HL-60 (cell line): ENCODE measurements around the gene FABP6.

Experiments used
- DNase-seq, 2 experiments: peaks; one replicate each; pipeline ENCODE4 v3.0.0-alpha.2; 2010 to 2020; ENCODE audit warnings: low read depth in 1 of 2, low spot score in 1 of 2
- H3K27ac ChIP-seq: fragments of 250-450 bp; sonication (Bioruptor Pico); replicated peaks from 2 replicates; pipeline ENCODE4 v1.5.1; 2020; ENCODE audit warnings: mild to moderate bottlenecking, moderate library complexity
- H3K27me3 ChIP-seq: fragments of 250-450 bp; sonication (Bioruptor Pico); 2 replicates; pipeline ENCODE4 v1.5.1; 2021; ENCODE audit warnings: mild to moderate bottlenecking, moderate library complexity; ENCODE audit not compliant: insufficient read depth, poor library complexity, severe bottlenecking
- H3K4me3 ChIP-seq: replicated peaks from 2 replicates; pipeline ENCODE4 v1.5.1; 2011; ENCODE audit warnings: mild to moderate bottlenecking, control low read depth, low read length; ENCODE audit not compliant: insufficient read depth
- GABPA ChIP-seq: IDR thresholded peaks from 2 replicates; pipeline ENCODE4 v1.6.1; 2012; ENCODE audit warnings: low read depth
- POLR2AphosphoS5 ChIP-seq: IDR thresholded peaks from 2 replicates; pipeline ENCODE4 v1.6.1; 2012; ENCODE audit warnings: low read depth
- SPI1 ChIP-seq: IDR thresholded peaks from 2 replicates; pipeline ENCODE4 v1.6.1; 2012; ENCODE audit warnings: low read depth, mild to moderate bottlenecking, borderline replicate concordance
- TF ChIP-seq, protein P1 (sequence below): IDR thresholded peaks from one replicate; pipeline ENCODE4 v1.5.1; 2011; ENCODE audit warnings: low read length, control low read depth, inconsistent platforms; ENCODE audit not compliant: insufficient read depth
- TF ChIP-seq, protein P2 (sequence below): IDR thresholded peaks from 2 replicates; pipeline ENCODE4 v1.6.1; 2012; ENCODE audit warnings: low read depth; ENCODE audit not compliant: insufficient replicate concordance

The FABP6 gene

DNA sequence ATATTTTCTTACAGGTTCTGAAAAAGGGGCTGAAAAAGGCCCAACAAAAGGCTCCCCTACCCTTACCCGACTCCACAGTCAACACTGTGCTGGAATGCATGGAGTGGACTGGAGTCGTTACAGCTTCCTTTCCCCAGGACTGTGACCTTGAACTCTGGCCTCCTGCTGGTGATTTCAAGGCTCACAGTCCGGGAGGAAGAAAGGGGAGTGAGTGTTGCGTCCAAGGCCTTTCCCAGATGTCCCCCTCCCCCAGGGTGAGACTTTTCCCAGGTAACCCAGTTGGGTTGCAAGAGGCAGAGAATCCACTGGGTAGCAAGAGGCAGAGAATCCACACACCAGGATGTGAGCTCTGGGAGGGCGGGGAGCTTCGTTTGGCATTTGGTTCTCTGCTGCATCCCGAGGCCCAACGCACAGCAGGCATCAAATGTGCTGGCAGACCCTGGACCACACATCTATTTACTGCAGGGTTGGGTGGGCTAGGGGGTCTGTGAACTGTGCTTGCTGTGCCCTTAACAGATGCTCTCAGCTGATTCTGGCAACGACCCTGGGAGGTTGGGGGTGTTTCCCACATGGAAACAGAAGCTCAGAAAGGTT lies 37.5 kb downstream of the FABP6 start:
- H3K27me3 ChIP-seq: no peaks in the 10 kb centered on the region
- no peak overlapping the region for H3K4me3 ChIP-seq
- no peak overlapping the region for H3K27ac ChIP-seq
- TF ChIP-seq, protein P1, sequence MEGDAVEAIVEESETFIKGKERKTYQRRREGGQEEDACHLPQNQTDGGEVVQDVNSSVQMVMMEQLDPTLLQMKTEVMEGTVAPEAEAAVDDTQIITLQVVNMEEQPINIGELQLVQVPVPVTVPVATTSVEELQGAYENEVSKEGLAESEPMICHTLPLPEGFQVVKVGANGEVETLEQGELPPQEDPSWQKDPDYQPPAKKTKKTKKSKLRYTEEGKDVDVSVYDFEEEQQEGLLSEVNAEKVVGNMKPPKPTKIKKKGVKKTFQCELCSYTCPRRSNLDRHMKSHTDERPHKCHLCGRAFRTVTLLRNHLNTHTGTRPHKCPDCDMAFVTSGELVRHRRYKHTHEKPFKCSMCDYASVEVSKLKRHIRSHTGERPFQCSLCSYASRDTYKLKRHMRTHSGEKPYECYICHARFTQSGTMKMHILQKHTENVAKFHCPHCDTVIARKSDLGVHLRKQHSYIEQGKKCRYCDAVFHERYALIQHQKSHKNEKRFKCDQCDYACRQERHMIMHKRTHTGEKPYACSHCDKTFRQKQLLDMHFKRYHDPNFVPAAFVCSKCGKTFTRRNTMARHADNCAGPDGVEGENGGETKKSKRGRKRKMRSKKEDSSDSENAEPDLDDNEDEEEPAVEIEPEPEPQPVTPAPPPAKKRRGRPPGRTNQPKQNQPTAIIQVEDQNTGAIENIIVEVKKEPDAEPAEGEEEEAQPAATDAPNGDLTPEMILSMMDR: no peak
- TF ChIP-seq GABPA (no peak), SPI1 (no peak), POLR2AphosphoS5 (no peak)
- TF ChIP-seq, protein P2, sequence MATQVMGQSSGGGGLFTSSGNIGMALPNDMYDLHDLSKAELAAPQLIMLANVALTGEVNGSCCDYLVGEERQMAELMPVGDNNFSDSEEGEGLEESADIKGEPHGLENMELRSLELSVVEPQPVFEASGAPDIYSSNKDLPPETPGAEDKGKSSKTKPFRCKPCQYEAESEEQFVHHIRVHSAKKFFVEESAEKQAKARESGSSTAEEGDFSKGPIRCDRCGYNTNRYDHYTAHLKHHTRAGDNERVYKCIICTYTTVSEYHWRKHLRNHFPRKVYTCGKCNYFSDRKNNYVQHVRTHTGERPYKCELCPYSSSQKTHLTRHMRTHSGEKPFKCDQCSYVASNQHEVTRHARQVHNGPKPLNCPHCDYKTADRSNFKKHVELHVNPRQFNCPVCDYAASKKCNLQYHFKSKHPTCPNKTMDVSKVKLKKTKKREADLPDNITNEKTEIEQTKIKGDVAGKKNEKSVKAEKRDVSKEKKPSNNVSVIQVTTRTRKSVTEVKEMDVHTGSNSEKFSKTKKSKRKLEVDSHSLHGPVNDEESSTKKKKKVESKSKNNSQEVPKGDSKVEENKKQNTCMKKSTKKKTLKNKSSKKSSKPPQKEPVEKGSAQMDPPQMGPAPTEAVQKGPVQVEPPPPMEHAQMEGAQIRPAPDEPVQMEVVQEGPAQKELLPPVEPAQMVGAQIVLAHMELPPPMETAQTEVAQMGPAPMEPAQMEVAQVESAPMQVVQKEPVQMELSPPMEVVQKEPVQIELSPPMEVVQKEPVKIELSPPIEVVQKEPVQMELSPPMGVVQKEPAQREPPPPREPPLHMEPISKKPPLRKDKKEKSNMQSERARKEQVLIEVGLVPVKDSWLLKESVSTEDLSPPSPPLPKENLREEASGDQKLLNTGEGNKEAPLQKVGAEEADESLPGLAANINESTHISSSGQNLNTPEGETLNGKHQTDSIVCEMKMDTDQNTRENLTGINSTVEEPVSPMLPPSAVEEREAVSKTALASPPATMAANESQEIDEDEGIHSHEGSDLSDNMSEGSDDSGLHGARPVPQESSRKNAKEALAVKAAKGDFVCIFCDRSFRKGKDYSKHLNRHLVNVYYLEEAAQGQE: no peak
- no peak for DNase-seq

DNA sequence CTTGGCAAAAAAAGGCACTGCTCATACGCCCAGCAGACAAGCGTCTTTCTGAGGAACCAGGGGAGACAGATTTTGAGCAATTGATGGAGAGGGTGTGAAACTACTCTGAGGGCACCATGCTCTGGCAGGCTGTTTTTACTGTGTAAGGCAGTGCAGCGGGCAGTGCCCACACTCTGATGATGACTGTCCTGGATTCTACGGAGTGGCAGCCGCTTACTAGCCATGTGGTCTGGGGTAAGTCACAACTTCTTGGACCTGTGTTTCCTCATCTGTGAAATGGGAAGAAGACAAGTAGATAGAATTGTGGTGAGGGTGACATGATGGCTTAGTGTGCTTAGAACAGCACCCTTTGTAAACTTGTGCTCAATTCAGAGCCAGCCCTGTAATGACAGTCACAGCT lies 38.8 kb downstream of the FABP6 start:
- TF ChIP-seq, protein P2: no peak
- no peak for TF ChIP-seq SPI1
- TF ChIP-seq, protein P1: no peak
- no peak for TF ChIP-seq GABPA
- no peak for TF ChIP-seq POLR2AphosphoS5
- Histone ChIP-seq H3K27me3 (no peaks in the 10 kb centered on the region), H3K4me3 (no peak overlapping the region), H3K27ac (no peak overlapping the region)
- DNase-seq: no peak

DNA sequence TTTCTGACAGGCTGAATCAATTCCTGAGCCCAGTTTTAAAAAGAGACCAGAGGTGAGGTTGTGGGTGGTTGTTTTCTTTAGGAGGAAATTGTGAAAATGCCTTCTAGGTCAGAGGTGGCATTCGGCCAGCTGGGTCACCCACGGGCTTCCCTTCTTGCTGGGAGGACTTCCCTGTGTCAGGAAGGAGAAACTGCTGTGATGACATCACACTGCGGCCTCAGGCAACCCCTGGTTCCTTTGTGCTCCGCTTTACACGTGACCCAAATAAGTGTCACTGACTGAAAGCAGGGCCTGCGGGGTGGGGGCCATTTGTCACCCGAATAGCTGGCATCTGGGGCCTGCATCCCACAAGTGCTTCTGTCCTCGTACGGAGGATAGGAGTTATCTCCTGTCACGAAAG lies 39.7 kb downstream of the FABP6 start:
- H3K27me3 ChIP-seq: no peaks in the 10 kb centered on the region
- DNase-seq: peak; percentile 88 to 93
- TF ChIP-seq SPI1 (peak; percentile 53; the same call in 1 of the 2 replicates), POLR2AphosphoS5 (peak; percentile 28; the same call in 1 of the 2 replicates)
- TF ChIP-seq, protein P1: no peak
- H3K4me3 ChIP-seq: no peak overlapping the region
- H3K27ac ChIP-seq: no peak overlapping the region

DNA sequence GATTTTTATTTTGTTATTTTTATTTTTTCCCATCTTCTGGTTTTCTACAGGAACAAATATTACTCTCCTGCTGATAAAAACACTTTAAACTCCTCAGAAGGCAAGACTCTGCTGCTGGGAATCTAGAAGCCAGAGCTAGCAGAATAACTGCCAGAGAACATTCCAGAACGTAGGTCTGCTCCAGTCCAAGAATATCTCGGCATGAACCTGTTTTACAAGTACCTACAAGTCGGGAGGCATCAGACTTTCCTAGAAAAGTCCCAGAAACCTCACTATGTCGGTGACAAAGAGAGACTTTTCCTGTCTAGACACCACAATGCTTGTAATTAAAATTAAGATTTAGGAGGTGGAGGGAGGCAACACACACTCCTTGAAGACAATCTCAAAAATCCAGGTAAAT lies 41.4 kb downstream of the FABP6 start:
- no peak overlapping the region for H3K27ac ChIP-seq
- DNase-seq: no peak
- no peaks in the 10 kb centered on the region for H3K27me3 ChIP-seq
- H3K4me3 ChIP-seq: no peak overlapping the region
- TF ChIP-seq POLR2AphosphoS5: no peak
- TF ChIP-seq, protein P2: no peak
- TF ChIP-seq, protein P1: no peak
- no peak for TF ChIP-seq SPI1
- no peak for TF ChIP-seq GABPA
